Fibroblast of pulmonary artery (primary cell): ENCODE data around the gene DLX3.

ENCODE experiments used
- DNase-seq: peaks from one replicate; pipeline ENCODE4 v3.0.0-alpha.2; 2010; ENCODE audit warnings: low read depth
- H3K4me3 ChIP-seq: replicated peaks from 2 replicates; pipeline ENCODE4 v1.5.1; 2011; ENCODE audit warnings: low read depth, mild to moderate bottlenecking, control low read depth, low read length, moderate library complexity
- CTCF ChIP-seq: IDR thresholded peaks from 2 replicates; pipeline ENCODE4 v1.5.1; 2011; ENCODE audit warnings: mild to moderate bottlenecking, control low read depth, low read length, inconsistent platforms; ENCODE audit errors: missing control alignments

The DLX3 gene

DNA sequence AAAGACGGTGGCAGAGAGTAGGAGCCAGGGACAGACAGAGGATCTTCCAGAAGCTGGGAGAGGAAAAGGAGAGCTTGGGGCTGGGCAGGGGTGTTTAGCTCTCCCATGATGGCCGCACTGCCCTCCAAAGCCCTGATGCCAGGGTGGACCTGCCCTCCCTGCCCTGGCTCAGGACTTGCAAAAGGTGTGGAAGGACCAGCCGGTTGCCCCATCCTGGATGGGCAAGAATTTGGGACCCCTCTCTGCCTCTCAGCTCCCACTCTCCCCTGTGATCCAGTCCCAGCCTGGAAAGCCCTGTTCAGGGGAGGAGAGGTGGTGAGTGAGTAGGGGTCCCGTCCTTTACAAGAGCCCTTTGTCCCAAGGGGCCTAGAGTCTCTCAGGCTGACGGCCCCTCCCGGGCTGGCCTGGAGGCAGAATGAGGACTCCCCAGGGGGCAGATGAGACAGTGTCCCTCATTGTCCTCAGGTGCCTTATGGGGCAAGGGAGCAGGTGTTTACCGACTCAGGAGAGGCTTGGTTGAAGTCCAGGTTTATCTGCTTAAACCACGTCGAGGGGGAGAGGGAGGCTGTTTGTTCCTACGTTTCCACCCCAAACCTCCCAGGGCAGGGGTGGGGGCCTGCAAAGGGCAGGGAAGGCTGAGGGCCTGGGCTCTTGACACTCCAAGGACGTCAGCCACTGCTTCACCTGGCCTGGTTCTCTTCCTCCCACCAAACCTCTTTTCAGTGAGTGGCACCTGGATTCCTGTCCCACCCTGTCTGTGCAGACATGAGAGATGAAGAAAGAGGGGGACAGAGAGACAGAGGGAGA is 41.6 kb upstream of the DLX3 start:
- DNase-seq: no peak
- no peak for TF ChIP-seq CTCF
- H3K4me3 ChIP-seq: no peak overlapping the region

- no peak for DNase-seq
- no peak overlapping the region for H3K4me3 ChIP-seq
- TF ChIP-seq CTCF: no peak
Measured at GRCh38 chr17:50035945-50036344, 40.9 kb upstream of the DLX3 start.

DNA sequence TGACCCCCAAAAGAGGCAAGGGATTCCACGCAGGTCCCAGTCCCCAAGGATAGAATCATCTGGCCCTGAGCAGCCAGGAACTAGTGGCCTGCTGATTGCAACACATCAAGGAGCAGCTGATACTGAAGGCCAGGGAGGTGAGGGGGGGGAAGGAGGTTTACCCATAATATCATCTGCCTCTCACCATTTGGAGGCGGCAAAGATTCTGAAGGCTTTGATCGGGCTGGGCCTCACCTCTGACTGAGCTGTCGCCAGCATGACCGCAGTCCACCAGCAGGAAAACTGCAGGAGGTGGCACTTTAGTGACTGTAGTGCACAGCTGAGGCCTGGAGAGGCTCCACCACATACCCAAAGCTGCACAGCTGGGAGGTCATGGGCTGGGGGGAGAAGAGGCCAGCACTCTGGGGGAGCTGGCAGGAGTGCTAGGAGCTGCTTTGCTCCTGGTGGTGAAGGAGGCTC is 40.4 kb upstream of the DLX3 start:
- TF ChIP-seq CTCF: no peak
- no peak overlapping the region for H3K4me3 ChIP-seq
- no peak for DNase-seq

- DNase-seq: no peak
- no peak for TF ChIP-seq CTCF
- no peak overlapping the region for H3K4me3 ChIP-seq
Measured at GRCh38 chr17:50034498-50035364, 39.7 kb upstream of the DLX3 start.

GRCh38 chr17:50033316-50033715 is 38.3 kb upstream of the DLX3 start:
- peak; percentile 88 for DNase-seq

GRCh38 chr17:50029185-50029584 is 34.2 kb upstream of the DLX3 start:
- DNase-seq: no peak
- no peak for TF ChIP-seq CTCF
- H3K4me3 ChIP-seq: no peak overlapping the region

More at GRCh38 chr17:50033316-50033715, 38.3 kb upstream of the DLX3 start:
- TF ChIP-seq CTCF: no peak
- no peak overlapping the region for H3K4me3 ChIP-seq
